Calu3 (cell line): ENCODE results near the gene MSANTD2. TPM values are rescaled to one million over a fixed set of nuclear protein-coding genes. Genes with fewer than 3 reads are reported as not detected.

Source experiments
- BruUV-seq: library from RNA; stranded (reverse); fragments of 400-500 nt; replicated peaks from 2 replicates; lab custom pipeline; 2021; lab: Mats Ljungman, UMichigan
- CTCF ChIA-PET: fragments of 300-600 bp; sonication (Branson Sonifier 250); formaldehyde crosslinking; loops from one replicate; lab custom pipeline; 2022; ENCODE audit warnings: antibody characterized with exemption; lab: Charles Lee
- DNase-seq: peaks from one replicate; pipeline ENCODE4 v3.0.0; 2022
- H3K27ac Mint-ChIP-seq: one replicate; pipeline ENCODE4 v1.8.0; 2022; ENCODE audit warnings: mixed read lengths; ENCODE audit not compliant: unreplicated experiment
- H3K27me3 Mint-ChIP-seq: one replicate; pipeline ENCODE4 v1.8.0; 2022; ENCODE audit warnings: mixed read lengths; ENCODE audit not compliant: unreplicated experiment
- H3K36me3 Mint-ChIP-seq: one replicate; pipeline ENCODE4 v1.8.0; 2022; ENCODE audit warnings: mild to moderate bottlenecking, moderate library complexity, mixed read lengths; ENCODE audit not compliant: insufficient read depth, unreplicated experiment
- H3K4me1 Mint-ChIP-seq: one replicate; pipeline ENCODE4 v1.8.0; 2022; ENCODE audit warnings: mild to moderate bottlenecking, low read depth, mixed read lengths; ENCODE audit not compliant: unreplicated experiment
- H3K4me3 Mint-ChIP-seq: one replicate; pipeline ENCODE4 v1.8.0; 2022; ENCODE audit warnings: mild to moderate bottlenecking, low read depth, moderate library complexity, mixed read lengths; ENCODE audit not compliant: unreplicated experiment
- H3K9me3 Mint-ChIP-seq: one replicate; pipeline ENCODE4 v1.8.0; 2022; ENCODE audit warnings: low read depth, mixed read lengths; ENCODE audit not compliant: unreplicated experiment
- CTCF ChIP-seq: fragments of 200-600 bp; IDR thresholded peaks from one replicate; pipeline ENCODE4 v1.8.0; 2022; ENCODE audit warnings: antibody characterized with exemption; ENCODE audit not compliant: unreplicated experiment
- intact Hi-C: fragments of 100-400 bp; cut with micrococcal nuclease; formaldehyde crosslinking; loops from one replicate; pipeline ENCODE4 v1.10.0; 2022; ENCODE audit not compliant: unreplicated experiment
- total RNA-seq: library from RNA; stranded (reverse); gene quantifications from 2 replicates; pipeline ENCODE4 v1.2.3, GENCODE V29; 2022

The MSANTD2 gene
- total RNA-seq, 1 experiment from 2014 or later, result 13.0 TPM

GRCh38 chr11:124811399-124812125 lies 11.4 kb upstream of the MSANTD2 start:
- no peak for TF ChIP-seq CTCF
- Mint-ChIP-seq H3K27ac (no peak overlapping the region), H3K36me3 (no peaks in the 10 kb centered on the region), H3K27me3 (peaks cover 35% of the 10 kb centered on the region), H3K9me3 (no peaks in the 10 kb centered on the region), H3K4me1 (no peaks in the 10 kb centered on the region), H3K4me3 (no peak overlapping the region)
- CTCF ChIA-PET, result no interaction called here
- intact Hi-C loops, result no loop called here
- no peak for DNase-seq
- BruUV-seq, result no TSS peak

GRCh38 chr11:124807660-124808270 lies 7.6 kb upstream of the MSANTD2 start:
- H3K4me1 Mint-ChIP-seq, result no peaks in the 10 kb centered on the region
- H3K36me3 Mint-ChIP-seq, result no peaks in the 10 kb centered on the region
- CTCF ChIA-PET, result no interaction called here
- H3K27ac Mint-ChIP-seq, result no peak overlapping the region
- no peak overlapping the region for H3K4me3 Mint-ChIP-seq
- H3K27me3 Mint-ChIP-seq, result peaks cover 18% of the 10 kb centered on the region
- no TSS peak for BruUV-seq
- no peak for DNase-seq
- intact Hi-C loops, result no loop called here
- no peak for TF ChIP-seq CTCF
- no peaks in the 10 kb centered on the region for H3K9me3 Mint-ChIP-seq

GRCh38 chr11:124807201-124807600 lies 7.0 kb upstream of the MSANTD2 start:
- no peak for DNase-seq
- CTCF ChIA-PET, result no interaction called here
- BruUV-seq, result no TSS peak
- no peak for TF ChIP-seq CTCF
- H3K4me1 Mint-ChIP-seq, result no peaks in the 10 kb centered on the region
- no peak overlapping the region for H3K4me3 Mint-ChIP-seq
- peaks cover 12% of the 10 kb centered on the region for H3K27me3 Mint-ChIP-seq
- no peaks in the 10 kb centered on the region for H3K9me3 Mint-ChIP-seq
- H3K27ac Mint-ChIP-seq, result no peak overlapping the region
- intact Hi-C loops, result no loop called here
- H3K36me3 Mint-ChIP-seq, result no peaks in the 10 kb centered on the region

- BruUV-seq, result no TSS peak
- H3K4me1 Mint-ChIP-seq, result no peaks in the 10 kb centered on the region
- intact Hi-C loops, result no loop called here
- TF ChIP-seq CTCF, result no peak
- H3K27ac Mint-ChIP-seq, result no peak overlapping the region
- H3K36me3 Mint-ChIP-seq, result peaks cover 5% of the 10 kb centered on the region
- H3K27me3 Mint-ChIP-seq, result no peaks in the 10 kb centered on the region
- no peak overlapping the region for H3K4me3 Mint-ChIP-seq
- H3K9me3 Mint-ChIP-seq, result no peaks in the 10 kb centered on the region
- CTCF ChIA-PET, result no interaction called here
- DNase-seq, result no peak
Measured at GRCh38 chr11:124804884-124805283, 4.7 kb upstream of the MSANTD2 start.
